Activated B cell treated with CpG ODN at 0.5 μM for 24 hours (primary cell): ENCODE results near the gene DISC1. TPM values are rescaled to one million over a fixed set of nuclear protein-coding genes. Genes with fewer than 3 reads are reported as not detected.

Source experiments
- ATAC-seq: fragments of 200-7000 bp; cut with Tn5 transposase; one replicate; pipeline ENCODE4 v1.10.0; 2021; ENCODE audit warnings: low read depth, mild to moderate bottlenecking, moderate library complexity
- CTCF ChIA-PET: fragments of 350-600 bp; sonication (Branson Sonifier 250); formaldehyde crosslinking; loops from one replicate; lab custom pipeline; 2021; ENCODE audit warnings: antibody characterized with exemption; lab: Charles Lee
- POLR2A ChIA-PET: fragments of 350-600 bp; sonication (Branson Sonifier 250); formaldehyde crosslinking; loops from one replicate; lab custom pipeline; 2021; ENCODE audit warnings: antibody characterized with exemption; lab: Charles Lee
- DNase-seq: peaks from one replicate; pipeline ENCODE4 v3.0.0; 2022
- H3K27ac Mint-ChIP-seq: one replicate; pipeline ENCODE4 v1.8.0; 2020; ENCODE audit warnings: mixed read lengths
- H3K27me3 Mint-ChIP-seq: one replicate; pipeline ENCODE4 v1.8.0; 2021; ENCODE audit warnings: mixed read lengths
- H3K36me3 Mint-ChIP-seq: one replicate; pipeline ENCODE4 v1.8.0; 2021; ENCODE audit warnings: low read depth, mixed read lengths
- H3K4me1 Mint-ChIP-seq: one replicate; pipeline ENCODE4 v1.8.0; 2021; ENCODE audit warnings: mixed read lengths
- H3K4me3 Mint-ChIP-seq: one replicate; pipeline ENCODE4 v1.8.0; 2020; ENCODE audit warnings: mild to moderate bottlenecking, mixed read lengths
- H3K9me3 Mint-ChIP-seq: one replicate; pipeline ENCODE4 v1.8.0; 2020; ENCODE audit warnings: mixed read lengths
- intact Hi-C: fragments of 100-400 bp; cut with micrococcal nuclease; formaldehyde crosslinking; loops from one replicate; pipeline ENCODE4 v1.15.1; 2024
- total RNA-seq: library from RNA; stranded (reverse); gene quantifications from 2 replicates; pipeline ENCODE4 v1.2.3, GENCODE V29; 2022
- TF ChIP-seq, protein P1 (sequence below): fragments of 200-600 bp; IDR thresholded peaks from one replicate; pipeline ENCODE4 v1.8.0; 2022; ENCODE audit warnings: antibody characterized with exemption, mild to moderate bottlenecking

The DISC1 gene
- total RNA-seq, 1 donor from 2014 or later: 2.4 TPM

DNA sequence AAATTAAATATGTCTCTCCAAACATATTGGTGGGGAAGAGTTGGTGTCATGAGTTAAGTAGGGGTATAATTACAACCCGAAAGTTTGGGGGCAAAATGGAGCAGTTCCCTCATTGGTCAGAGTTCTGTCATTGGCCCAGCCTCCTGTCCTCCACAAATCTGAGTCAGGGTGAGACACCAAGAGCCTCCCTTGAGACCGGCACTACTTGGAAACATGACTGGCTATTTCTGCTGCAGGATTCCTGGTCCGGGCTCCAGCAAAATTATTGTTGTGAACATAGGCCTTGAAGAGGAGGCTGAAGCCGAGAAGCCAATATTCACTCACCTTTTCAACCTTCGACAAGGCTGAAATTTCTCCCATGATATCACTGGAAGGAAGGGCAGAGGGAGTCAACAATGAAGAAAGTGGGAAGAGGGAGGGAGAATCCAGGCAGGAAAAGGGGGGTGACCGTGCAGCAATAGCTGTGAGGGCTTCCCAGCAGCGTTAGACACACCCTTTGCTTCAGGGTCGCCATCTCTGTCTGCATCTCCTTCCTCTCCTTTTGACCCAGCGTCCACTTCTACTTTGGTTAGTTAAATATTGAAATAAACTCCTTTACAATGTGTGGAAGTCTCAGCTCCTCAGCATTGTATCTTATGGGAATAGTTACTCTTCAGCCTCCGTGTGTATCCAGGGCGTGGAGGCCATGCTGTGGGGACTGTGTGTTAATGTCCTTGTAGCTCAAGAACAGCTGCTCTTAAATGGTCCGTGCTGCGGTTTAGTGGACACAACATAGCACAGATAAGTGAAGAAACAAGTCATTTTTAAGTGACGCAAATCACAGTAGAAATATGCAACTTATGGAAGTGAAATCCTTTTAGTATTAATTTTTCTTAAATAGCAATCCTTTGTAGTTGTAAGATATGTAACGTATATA lies 307.4 kb downstream of the DISC1 start:
- no peaks in the 10 kb centered on the region for H3K27me3 Mint-ChIP-seq
- ATAC-seq: no peak
- no peaks in the 10 kb centered on the region for H3K36me3 Mint-ChIP-seq
- intact Hi-C loops: no loop called here
- POLR2A ChIA-PET: no interaction called here
- TF ChIP-seq, protein P1, sequence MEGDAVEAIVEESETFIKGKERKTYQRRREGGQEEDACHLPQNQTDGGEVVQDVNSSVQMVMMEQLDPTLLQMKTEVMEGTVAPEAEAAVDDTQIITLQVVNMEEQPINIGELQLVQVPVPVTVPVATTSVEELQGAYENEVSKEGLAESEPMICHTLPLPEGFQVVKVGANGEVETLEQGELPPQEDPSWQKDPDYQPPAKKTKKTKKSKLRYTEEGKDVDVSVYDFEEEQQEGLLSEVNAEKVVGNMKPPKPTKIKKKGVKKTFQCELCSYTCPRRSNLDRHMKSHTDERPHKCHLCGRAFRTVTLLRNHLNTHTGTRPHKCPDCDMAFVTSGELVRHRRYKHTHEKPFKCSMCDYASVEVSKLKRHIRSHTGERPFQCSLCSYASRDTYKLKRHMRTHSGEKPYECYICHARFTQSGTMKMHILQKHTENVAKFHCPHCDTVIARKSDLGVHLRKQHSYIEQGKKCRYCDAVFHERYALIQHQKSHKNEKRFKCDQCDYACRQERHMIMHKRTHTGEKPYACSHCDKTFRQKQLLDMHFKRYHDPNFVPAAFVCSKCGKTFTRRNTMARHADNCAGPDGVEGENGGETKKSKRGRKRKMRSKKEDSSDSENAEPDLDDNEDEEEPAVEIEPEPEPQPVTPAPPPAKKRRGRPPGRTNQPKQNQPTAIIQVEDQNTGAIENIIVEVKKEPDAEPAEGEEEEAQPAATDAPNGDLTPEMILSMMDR: no peak
- H3K4me3 Mint-ChIP-seq: no peak overlapping the region
- H3K27ac Mint-ChIP-seq: no peak overlapping the region
- peaks cover 2% of the 10 kb centered on the region for H3K9me3 Mint-ChIP-seq
- no peaks in the 10 kb centered on the region for H3K4me1 Mint-ChIP-seq
- no peak for DNase-seq
- CTCF ChIA-PET: no interaction called here

GRCh38 chr1:231934797-231935196 lies 308.2 kb downstream of the DISC1 start:
- ATAC-seq (no peak), DNase-seq (no peak)
- Mint-ChIP-seq H3K9me3 (peaks cover 2% of the 10 kb centered on the region), H3K27me3 (no peaks in the 10 kb centered on the region), H3K4me3 (no peak overlapping the region), H3K4me1 (no peaks in the 10 kb centered on the region), H3K36me3 (no peaks in the 10 kb centered on the region), H3K27ac (no peak overlapping the region)
- intact Hi-C loops: no loop called here
- ChIA-PET CTCF (no interaction called here), POLR2A (no interaction called here)
- TF ChIP-seq, protein P1: no peak

DNA sequence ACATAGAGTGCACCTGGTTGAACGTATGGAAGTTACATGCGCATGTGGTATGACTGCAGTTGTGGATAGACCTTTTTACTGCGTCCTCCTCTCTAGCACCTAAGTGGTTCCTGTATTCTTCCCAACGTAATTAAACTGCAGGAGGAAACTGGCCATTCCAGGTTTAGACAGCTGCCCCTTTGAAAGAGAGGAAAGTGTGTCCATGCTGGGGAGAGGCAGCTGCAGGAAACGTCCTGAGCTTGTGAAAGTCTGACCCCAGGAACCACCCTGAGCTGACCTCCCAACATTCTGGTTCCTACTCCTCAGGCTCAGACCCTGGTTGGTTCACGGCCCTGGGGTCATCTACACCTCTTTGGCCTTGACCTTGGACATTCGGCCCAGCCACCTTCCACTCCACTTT lies 309.3 kb downstream of the DISC1 start:
- Mint-ChIP-seq H3K27ac (no peak overlapping the region), H3K4me1 (no peaks in the 10 kb centered on the region), H3K9me3 (peaks cover 2% of the 10 kb centered on the region), H3K36me3 (no peaks in the 10 kb centered on the region), H3K4me3 (no peak overlapping the region), H3K27me3 (no peaks in the 10 kb centered on the region)
- ChIA-PET CTCF (no interaction called here), POLR2A (no interaction called here)
- ATAC-seq (no peak), DNase-seq (no peak)
- TF ChIP-seq, protein P1: no peak
- intact Hi-C loops: no loop called here

- POLR2A ChIA-PET: no interaction called here
- intact Hi-C loops: no loop called here
- H3K27me3 Mint-ChIP-seq: no peaks in the 10 kb centered on the region
- DNase-seq (no peak), ATAC-seq (no peak)
- no peaks in the 10 kb centered on the region for H3K36me3 Mint-ChIP-seq
- TF ChIP-seq, protein P1: no peak
- no peak overlapping the region for H3K27ac Mint-ChIP-seq
- H3K9me3 Mint-ChIP-seq: peaks cover 2% of the 10 kb centered on the region
- H3K4me1 Mint-ChIP-seq: no peaks in the 10 kb centered on the region
- CTCF ChIA-PET: no interaction called here
- no peak overlapping the region for H3K4me3 Mint-ChIP-seq
Measured at GRCh38 chr1:231936983-231937775, 310.6 kb downstream of the DISC1 start.

DNA sequence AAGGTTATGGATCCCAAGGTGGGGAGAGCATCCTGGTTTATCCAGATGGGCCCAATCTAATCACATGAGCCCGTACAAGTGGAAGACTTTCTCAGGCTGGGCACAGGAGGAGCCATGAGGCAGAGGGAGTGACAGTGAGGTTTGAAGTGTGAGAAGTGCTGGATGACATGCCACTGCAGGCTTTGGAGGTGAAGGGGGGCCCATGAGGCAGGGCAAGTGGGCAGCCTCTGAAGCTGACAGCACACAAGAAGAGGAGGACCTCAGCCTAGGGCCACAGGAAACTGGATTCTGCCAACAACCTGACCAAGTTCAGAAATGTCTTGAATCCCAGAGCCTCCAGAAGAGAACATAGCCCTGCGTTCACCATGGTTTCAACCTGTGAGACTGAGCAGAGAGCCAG lies 311.6 kb downstream of the DISC1 start:
- TF ChIP-seq, protein P1: no peak
- H3K4me3 Mint-ChIP-seq: no peak overlapping the region
- H3K27me3 Mint-ChIP-seq: no peaks in the 10 kb centered on the region
- CTCF ChIA-PET: no interaction called here
- no peaks in the 10 kb centered on the region for H3K36me3 Mint-ChIP-seq
- H3K27ac Mint-ChIP-seq: no peak overlapping the region
- H3K9me3 Mint-ChIP-seq: peaks cover 2% of the 10 kb centered on the region
- intact Hi-C loops: no loop called here
- POLR2A ChIA-PET: no interaction called here
- ATAC-seq: no peak
- H3K4me1 Mint-ChIP-seq: no peaks in the 10 kb centered on the region
- DNase-seq: no peak
